NT2/D1 (cell line): ENCODE data around the gene RAB13.
"Not testable (repeated sequence)": the region's sequence is repeated elsewhere in the genome, so short reads cannot be mapped to it uniquely, and the experiment has no call there.

Source experiments
- DNase-seq: peaks from one replicate; pipeline ENCODE4 v3.0.0-alpha.2; 2011; ENCODE audit warnings: low read depth, low spot score
- H3K27me3 ChIP-seq: 2 replicates; pipeline ENCODE4 v1.6.0; 2011; ENCODE audit warnings: mild to moderate bottlenecking; ENCODE audit not compliant: insufficient read length, insufficient read depth
- H3K36me3 ChIP-seq: 2 replicates; pipeline ENCODE4 v1.6.1; 2011; ENCODE audit warnings: mild to moderate bottlenecking, low read length, mixed read lengths; ENCODE audit not compliant: insufficient read depth, insufficient read length
- H3K4me1 ChIP-seq: 2 replicates; pipeline ENCODE4 v1.5.1; 2011; ENCODE audit not compliant: insufficient read depth, insufficient read length
- H3K4me3 ChIP-seq: 2 replicates; pipeline ENCODE4 v1.5.1; 2011; ENCODE audit warnings: low read depth; ENCODE audit not compliant: insufficient read length
- H3K9ac ChIP-seq: 2 replicates; pipeline ENCODE4 v1.6.0; 2011; ENCODE audit warnings: low read depth; ENCODE audit not compliant: insufficient read length
- H3K9me3 ChIP-seq: 2 replicates; pipeline ENCODE4 v1.5.1; 2011; ENCODE audit warnings: mild to moderate bottlenecking, low read length; ENCODE audit not compliant: insufficient read depth
- SUZ12 ChIP-seq: IDR thresholded peaks from 2 replicates; pipeline ENCODE4 v1.6.1; 2011; ENCODE audit not compliant: insufficient read length, insufficient read depth; ENCODE audit errors: extremely low read depth
- YY1 ChIP-seq: IDR thresholded peaks from 2 replicates; pipeline ENCODE4 v1.6.1; 2011; ENCODE audit not compliant: insufficient read length, insufficient read depth
- ZNF274 ChIP-seq: IDR thresholded peaks from 2 replicates; pipeline ENCODE4 v1.6.1; 2011; ENCODE audit warnings: mild to moderate bottlenecking, low read depth, low read length

RAB13 gene

DNA sequence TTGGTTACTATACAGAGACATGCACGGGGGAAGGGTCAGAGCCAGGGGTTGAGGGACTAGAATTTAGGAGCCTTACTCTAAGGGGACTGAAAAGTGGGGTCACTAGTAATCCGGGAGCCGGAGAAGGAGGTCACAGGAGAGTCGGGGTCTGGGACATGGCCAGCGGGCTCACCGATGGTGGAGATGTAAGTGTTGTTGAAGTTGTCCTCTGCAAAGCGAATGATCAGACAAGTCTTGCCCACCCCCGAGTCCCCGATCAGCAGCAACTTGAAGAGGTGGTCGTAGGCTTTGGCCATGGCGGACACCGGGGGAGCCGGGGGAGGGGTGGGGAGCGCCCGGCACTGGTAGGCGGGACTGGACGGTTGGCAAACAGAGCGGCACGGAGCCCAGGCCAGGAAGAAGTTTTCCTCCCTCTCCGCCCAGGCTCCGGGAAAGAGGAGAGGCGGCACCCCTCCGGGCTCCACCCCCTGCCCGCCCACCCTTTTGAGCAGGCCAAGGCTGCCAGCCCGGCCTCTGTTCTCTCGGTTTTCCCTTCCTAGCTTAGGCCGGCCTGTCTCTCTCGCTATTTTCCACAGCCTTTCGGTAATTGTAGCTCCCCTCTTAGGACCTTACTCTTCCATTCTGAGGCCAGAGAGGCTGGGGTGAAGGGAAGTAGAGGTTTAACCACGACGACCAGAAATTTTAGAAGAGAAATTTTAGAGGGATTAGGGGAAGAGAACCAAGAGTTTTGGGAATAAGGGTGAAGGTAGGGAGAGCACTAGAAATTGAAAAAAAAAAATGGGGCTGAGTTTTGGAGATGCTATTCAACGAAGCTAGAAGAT is at the start of gene RAB13:
Gene RAB13 (minus strand): TSS at position 399 of the 821 bp plus-strand sequence. CDS start 103 bp downstream, at position 296.
- no peak for TF ChIP-seq SUZ12
- TF ChIP-seq ZNF274: no peak
- peak within 1 kb of the TSS; percentile 91 for H3K4me3 ChIP-seq
- peak within 1 kb of the TSS; percentile 86 for H3K9ac ChIP-seq
- no peaks in the 10 kb centered on the region for H3K9me3 ChIP-seq
- no peaks in the 10 kb centered on the region for H3K4me1 ChIP-seq
- no peaks in the 10 kb centered on the region for H3K27me3 ChIP-seq
- peak; percentile 86 for DNase-seq
- H3K36me3 ChIP-seq: peaks cover 39% of the 10 kb centered on the region

DNA sequence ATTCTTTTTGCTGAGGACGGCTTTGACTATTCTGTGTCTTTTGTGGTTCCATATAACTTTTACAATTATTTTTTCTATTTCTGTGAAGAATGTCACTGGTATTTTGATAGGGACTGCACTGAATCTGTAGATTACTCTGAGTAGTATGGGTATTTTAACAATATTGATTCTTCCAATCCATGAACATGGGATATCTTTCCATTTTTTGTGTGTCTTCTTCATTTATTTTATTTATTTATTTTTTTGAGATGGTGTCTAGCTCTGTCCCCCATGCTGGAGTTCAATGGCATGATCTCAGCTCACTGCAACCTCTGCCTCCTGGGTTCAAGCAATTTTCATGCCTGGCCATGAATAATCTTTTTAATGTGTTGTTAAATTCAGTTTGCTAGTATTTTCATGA is 47.6 kb upstream of the RAB13 start:
- not testable (repeated sequence) for H3K4me3 ChIP-seq, H3K36me3 ChIP-seq, H3K9ac ChIP-seq, H3K27me3 ChIP-seq, H3K4me1 ChIP-seq, DNase-seq, H3K9me3 ChIP-seq

GRCh38 chr1:154019940-154020339 is 33.8 kb upstream of the RAB13 start:
- TF ChIP-seq ZNF274 (no peak), YY1 (no peak), SUZ12 (no peak)
- Histone ChIP-seq H3K4me3 (no peak overlapping the region), H3K9me3 (no peaks in the 10 kb centered on the region)

DNA sequence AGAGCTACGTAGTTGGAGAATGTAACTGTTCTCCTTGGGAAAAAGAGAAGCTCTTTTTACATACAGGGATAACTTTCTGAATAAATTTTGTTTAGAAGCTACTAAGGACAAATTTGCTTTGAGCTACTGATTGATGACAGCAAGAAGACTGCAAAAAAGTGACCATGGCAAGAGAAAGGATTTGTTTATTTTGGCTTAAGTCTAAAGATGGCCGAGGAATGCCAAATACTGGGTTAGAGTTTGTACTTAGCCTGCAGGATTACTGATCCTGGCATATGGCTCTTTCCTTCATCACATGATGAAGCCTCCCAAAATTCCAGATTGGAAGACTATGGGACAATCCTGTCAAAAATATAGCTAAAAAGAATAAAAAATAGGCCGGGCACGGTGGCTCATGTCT is 33.1 kb upstream of the RAB13 start:
- no peaks in the 10 kb centered on the region for H3K9me3 ChIP-seq
- TF ChIP-seq ZNF274: no peak
- no peak for TF ChIP-seq SUZ12
- no peak for TF ChIP-seq YY1
- no peaks in the 10 kb centered on the region for H3K36me3 ChIP-seq

More at GRCh38 chr1:154019940-154020339, 33.8 kb upstream of the RAB13 start:
- no peaks in the 10 kb centered on the region for H3K4me1 ChIP-seq
- no peak for DNase-seq
- no peaks in the 10 kb centered on the region for H3K27me3 ChIP-seq
- H3K36me3 ChIP-seq: no peaks in the 10 kb centered on the region
- no peak overlapping the region for H3K9ac ChIP-seq

DNA sequence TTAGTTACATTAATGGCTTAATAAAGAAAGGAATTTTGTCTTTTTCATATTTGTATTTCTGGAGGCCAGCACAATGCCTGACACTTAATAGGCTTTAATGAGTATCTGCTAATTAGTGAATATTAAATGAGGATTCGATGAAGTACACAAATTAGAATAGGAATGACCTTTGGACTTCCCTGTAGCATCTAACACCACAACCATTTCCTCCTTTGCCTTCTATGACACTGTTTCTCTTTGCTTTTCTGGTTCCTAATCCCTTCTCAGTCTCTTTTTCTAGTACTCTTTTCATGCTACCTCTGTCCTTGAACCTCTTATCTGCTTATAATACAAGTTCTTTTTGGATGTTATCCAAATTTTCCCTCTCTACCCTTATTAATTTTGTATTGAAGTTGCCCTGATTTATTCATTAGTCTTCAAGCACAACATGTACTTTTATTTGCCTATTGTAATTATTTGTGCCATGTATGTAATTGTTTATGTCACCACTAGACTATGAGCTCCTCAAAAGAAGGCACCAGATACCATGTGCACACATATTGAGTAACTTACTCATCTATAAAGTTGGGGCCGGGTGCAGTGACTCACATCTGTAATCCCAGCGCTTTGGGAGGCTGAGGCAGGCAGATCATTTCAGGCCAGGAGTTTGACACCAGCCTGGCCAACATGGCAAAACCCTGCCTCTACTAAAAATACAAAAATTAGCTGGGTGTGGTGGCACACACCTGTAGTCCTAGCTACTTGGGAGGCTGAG is 28.2 kb upstream of the RAB13 start:
- Histone ChIP-seq H3K9me3 (no peaks in the 10 kb centered on the region), H3K4me1 (no peaks in the 10 kb centered on the region), H3K36me3 (no peaks in the 10 kb centered on the region), H3K4me3 (no peak overlapping the region), H3K9ac (no peak overlapping the region), H3K27me3 (no peaks in the 10 kb centered on the region)
- DNase-seq: no peak
- TF ChIP-seq SUZ12: no peak
- no peak for TF ChIP-seq ZNF274
- TF ChIP-seq YY1: no peak

More for the DNA sequence above, 33.1 kb upstream of the RAB13 start:
- DNase-seq: no peak
- Histone ChIP-seq H3K27me3 (no peaks in the 10 kb centered on the region), H3K4me1 (no peaks in the 10 kb centered on the region), H3K9ac (no peak overlapping the region), H3K4me3 (no peak overlapping the region)

DNA sequence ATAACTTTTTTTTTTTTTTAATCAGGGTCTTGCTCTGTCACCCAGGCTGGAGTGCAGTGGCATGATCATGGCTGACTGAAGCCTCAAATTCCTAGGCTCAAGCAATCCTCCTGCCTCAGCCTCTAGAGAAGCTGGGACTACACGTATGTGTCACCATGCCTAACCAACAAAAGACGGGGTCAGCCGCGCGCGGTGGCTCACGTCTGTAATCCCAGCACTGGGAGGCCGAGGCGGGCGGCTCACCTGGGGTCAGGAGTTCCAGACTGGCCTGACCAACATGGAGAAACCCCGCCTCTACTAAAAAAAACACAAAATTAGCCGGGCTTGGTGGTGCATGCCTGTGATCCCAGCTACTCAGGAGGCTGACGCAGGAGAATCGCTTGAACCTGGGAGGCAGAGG is 26.4 kb upstream of the RAB13 start:
- not testable (repeated sequence) for H3K27me3 ChIP-seq, H3K4me1 ChIP-seq, H3K4me3 ChIP-seq, DNase-seq, H3K36me3 ChIP-seq, H3K9ac ChIP-seq, H3K9me3 ChIP-seq

- no peaks in the 10 kb centered on the region for H3K27me3 ChIP-seq
- no peaks in the 10 kb centered on the region for H3K36me3 ChIP-seq
- H3K9me3 ChIP-seq: no peaks in the 10 kb centered on the region
- no peaks in the 10 kb centered on the region for H3K4me1 ChIP-seq
- H3K4me3 ChIP-seq: no peak overlapping the region
- TF ChIP-seq YY1 (no peak), ZNF274 (no peak), SUZ12 (no peak)
- DNase-seq: no peak
- H3K9ac ChIP-seq: no peak overlapping the region
These were observed 26.0 kb upstream of the RAB13 start for GRCh38 chr1:154012129-154012528.
